Subcutaneous abdominal adipose tissue (tissue), 5 donors: ENCODE results near the gene SYNJ2.
A peak's percentile ranks its signal among the peaks of the same experiment; 100 is the strongest.

ENCODE experiments used
- H3K27ac ChIP-seq: one replicate; pipeline ENCODE4 v1.7.0; 2013; ENCODE audit warnings: low read depth, mild to moderate bottlenecking, inconsistent platforms, low read length, moderate library complexity
- H3K27me3 ChIP-seq, 5 donors: one replicate each; pipeline ENCODE4 v1.7.0; 2013; ENCODE audit warnings: low read length in 5 of 5, inconsistent platforms in 1 of 5; ENCODE audit not compliant: control insufficient read depth in 5 of 5, insufficient read depth in 4 of 5
- H3K36me3 ChIP-seq, 5 donors: one replicate each; pipeline ENCODE4 v1.7.0; 2013; ENCODE audit warnings: low read length in 5 of 5; ENCODE audit not compliant: control insufficient read depth in 5 of 5, insufficient read depth in 5 of 5
- H3K4me1 ChIP-seq, 5 donors: one replicate each; pipeline ENCODE4 v1.7.0; 2013; ENCODE audit warnings: low read length in 5 of 5, mild to moderate bottlenecking in 3 of 5, moderate library complexity in 1 of 5; ENCODE audit not compliant: control insufficient read depth in 5 of 5, insufficient read depth in 5 of 5
- H3K4me3 ChIP-seq, 5 donors: one replicate each; pipeline ENCODE4 v1.7.0; 2013; ENCODE audit warnings: low read length in 5 of 5, low read depth in 1 of 5
- H3K9ac ChIP-seq, 5 donors: one replicate each; pipeline ENCODE4 v1.7.0; 2013; ENCODE audit warnings: low read length in 5 of 5, mild to moderate bottlenecking in 4 of 5, moderate library complexity in 3 of 5
- H3K9me3 ChIP-seq, 5 donors: one replicate each; pipeline ENCODE4 v1.7.0; 2013; ENCODE audit warnings: low read length in 5 of 5; ENCODE audit not compliant: control insufficient read depth in 5 of 5
- donor health status: healthy.
- donor health status: healthy.
- donor health status: healthy.
- donor health status: healthy.
- donor health status: healthy.

Gene SYNJ2

DNA sequence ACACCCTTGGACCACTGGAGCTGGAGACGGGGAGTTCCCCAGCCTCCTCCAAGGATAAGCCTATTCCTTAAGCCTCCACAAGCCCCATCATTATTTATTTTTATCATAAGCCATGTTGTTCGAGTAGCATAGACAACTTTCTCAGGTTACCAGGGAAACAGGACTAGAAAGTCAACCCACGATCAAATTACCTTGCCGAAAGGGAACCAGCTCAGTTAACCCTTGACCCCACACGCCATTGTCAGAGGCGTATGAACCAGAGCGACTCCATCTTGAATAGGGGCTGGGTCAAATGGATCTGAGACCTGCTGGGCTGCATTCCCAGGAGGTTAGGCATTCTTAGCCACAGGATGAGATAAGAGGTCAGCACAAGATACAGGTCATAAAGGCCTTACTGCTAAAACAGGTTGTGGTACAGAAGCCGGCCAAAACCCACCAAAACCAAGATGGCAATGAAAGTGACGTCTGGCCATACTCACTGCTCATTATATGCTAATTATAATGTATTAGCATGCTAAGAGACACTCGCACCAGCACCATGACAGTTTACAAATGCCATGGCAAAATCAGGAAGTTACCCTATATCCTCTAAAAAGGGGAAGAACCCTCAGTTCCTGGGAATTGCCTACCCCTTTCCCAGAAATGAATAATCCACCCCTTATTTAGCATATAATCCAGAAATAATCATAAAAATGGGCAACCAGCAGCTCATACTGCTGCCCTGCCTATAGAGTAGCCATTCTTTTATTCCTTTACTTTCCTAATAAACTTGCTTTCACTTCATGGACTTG, 22.4 kb downstream of the SYNJ2 start:
- Histone ChIP-seq H3K4me1 (peaks cover 2 to 33% (median 14%) of the 10 kb centered on the region in 5 donors), H3K4me3 (peak overlapping the region in 2 of 5 donors; percentile 1 to 7), H3K36me3 (no peaks in the 10 kb centered on the region), H3K9ac (peak overlapping the region in 1 of 5 donors; percentile 19), H3K27ac (peak overlapping the region; percentile 61), H3K27me3 (peaks cover 0 to 3% (median 0%) of the 10 kb centered on the region in 5 donors), H3K9me3 (peaks cover 0 to 9% (median 0%) of the 10 kb centered on the region in 5 donors)

DNA sequence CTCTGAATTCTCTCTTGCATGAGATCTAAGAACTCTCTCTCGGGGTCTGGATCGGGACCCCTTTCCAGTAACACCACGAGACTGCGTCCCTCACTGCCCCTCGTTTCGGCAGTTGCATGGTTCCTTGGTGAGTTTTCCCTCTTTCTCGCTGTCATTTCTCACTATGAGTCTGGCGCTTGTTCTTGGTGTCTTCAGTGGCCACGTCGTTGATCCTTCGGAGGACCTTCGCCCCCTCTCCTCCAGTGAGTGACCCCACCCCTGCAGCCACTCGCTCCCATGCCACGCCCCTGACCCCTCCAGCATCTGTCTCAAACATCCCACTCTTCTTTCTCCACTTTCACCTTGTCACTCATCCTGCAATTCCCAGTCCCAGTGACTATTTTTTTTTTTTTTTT, 23.0 kb downstream of the SYNJ2 start:
- Histone ChIP-seq H3K4me3 (no peak overlapping the region), H3K9ac (no peak overlapping the region), H3K27ac (no peak overlapping the region), H3K4me1 (peaks cover 6 to 38% (median 19%) of the 10 kb centered on the region in 5 donors), H3K27me3 (peaks cover 0 to 3% (median 0%) of the 10 kb centered on the region in 5 donors), H3K36me3 (no peaks in the 10 kb centered on the region), H3K9me3 (peaks cover 0 to 9% (median 0%) of the 10 kb centered on the region in 5 donors)

DNA sequence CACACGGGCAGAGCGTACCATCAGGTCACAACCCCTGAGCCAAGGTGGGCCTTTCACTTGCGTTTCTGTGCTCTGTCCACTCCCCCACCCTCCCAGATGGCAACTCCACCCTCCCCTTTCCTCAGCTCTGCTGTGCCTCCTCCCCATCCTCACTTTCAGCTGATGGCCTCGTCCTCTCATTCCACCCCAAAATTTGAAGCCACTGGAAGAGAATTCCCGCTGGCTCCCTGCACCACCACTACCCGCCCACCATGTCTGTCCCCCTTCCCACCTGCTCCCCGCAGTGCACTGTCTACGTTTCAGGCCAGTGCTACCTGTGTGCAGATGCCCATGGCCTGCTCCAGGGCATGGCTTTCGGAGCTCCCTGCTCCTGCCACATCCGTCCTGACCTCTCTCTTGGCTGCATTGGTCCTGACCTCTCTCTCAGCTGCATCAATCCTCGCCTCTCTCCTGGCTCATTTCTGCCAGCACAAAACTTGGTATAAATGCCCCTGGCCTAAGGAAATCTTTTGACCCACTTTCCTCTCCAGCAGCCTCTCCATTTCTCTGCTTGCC, 24.0 kb downstream of the SYNJ2 start:
- H3K27ac ChIP-seq = no peak overlapping the region
- peaks cover 0 to 9% (median 0%) of the 10 kb centered on the region in 5 donors for H3K9me3 ChIP-seq
- no peak overlapping the region for H3K9ac ChIP-seq

GRCh38 chr6:158006331-158006730, 24.7 kb downstream of the SYNJ2 start:
- Histone ChIP-seq H3K36me3 (no peaks in the 10 kb centered on the region), H3K27me3 (peaks cover 0 to 3% (median 0%) of the 10 kb centered on the region in 5 donors), H3K27ac (no peak overlapping the region), H3K9ac (no peak overlapping the region), H3K4me3 (no peak overlapping the region), H3K4me1 (peaks cover 6 to 46% (median 21%) of the 10 kb centered on the region in 5 donors), H3K9me3 (peaks cover 0 to 9% (median 0%) of the 10 kb centered on the region in 5 donors)

More for the DNA sequence above, 24.0 kb downstream of the SYNJ2 start:
- Histone ChIP-seq H3K4me3 (no peak overlapping the region), H3K36me3 (no peaks in the 10 kb centered on the region), H3K27me3 (peaks cover 0 to 3% (median 0%) of the 10 kb centered on the region in 5 donors), H3K4me1 (peaks cover 6 to 46% (median 21%) of the 10 kb centered on the region in 5 donors)

DNA sequence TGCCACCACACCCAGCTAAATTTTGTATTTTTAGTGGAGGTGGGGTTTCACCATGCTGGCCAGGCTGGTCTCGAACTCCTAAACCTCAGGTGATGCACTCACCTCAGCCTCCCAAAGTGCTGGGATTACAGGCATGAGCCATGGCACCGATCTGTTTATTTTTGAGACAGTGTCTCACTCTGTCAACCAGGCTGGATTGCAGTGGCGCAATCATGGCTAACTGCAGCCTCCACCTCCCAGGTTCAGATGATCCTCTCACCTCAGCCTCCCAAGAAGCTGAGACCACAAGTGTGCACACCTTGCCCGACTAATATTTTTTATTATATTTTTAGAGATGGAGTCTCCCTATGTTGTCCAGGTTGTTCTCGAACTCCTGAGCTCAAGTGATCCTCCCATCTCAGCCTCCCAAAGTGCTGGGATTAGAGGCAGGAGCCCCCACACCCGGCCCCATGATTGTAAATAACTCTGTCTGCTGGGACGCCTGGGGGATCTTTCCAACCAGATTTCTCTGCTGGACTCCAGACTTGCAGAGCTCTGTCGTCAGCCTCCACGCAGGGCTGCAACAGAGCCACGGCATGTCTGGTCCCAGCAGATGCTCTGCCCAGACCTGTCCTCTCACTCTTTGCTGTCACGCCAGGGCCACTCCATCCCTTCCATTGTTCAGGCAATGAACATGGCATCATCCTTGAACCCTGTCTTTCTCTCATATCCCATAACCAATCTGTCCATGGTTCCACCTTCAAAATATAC, 25.3 kb downstream of the SYNJ2 start:
- Histone ChIP-seq H3K27me3 (peaks cover 0 to 3% (median 0%) of the 10 kb centered on the region in 5 donors), H3K9me3 (peaks cover 0 to 5% (median 0%) of the 10 kb centered on the region in 5 donors), H3K4me3 (no peak overlapping the region), H3K4me1 (peaks cover 6 to 48% (median 21%) of the 10 kb centered on the region in 5 donors), H3K27ac (no peak overlapping the region), H3K36me3 (no peaks in the 10 kb centered on the region), H3K9ac (no peak overlapping the region)

GRCh38 chr6:158008864-158009113, 27.1 kb downstream of the SYNJ2 start:
- Histone ChIP-seq H3K36me3 (no peaks in the 10 kb centered on the region), H3K4me3 (no peak overlapping the region), H3K9ac (no peak overlapping the region), H3K27me3 (peaks cover 0 to 3% (median 0%) of the 10 kb centered on the region in 5 donors), H3K4me1 (peaks cover 4 to 36% (median 15%) of the 10 kb centered on the region in 5 donors), H3K9me3 (peaks cover 0 to 3% (median 0%) of the 10 kb centered on the region in 5 donors), H3K27ac (no peak overlapping the region)

DNA sequence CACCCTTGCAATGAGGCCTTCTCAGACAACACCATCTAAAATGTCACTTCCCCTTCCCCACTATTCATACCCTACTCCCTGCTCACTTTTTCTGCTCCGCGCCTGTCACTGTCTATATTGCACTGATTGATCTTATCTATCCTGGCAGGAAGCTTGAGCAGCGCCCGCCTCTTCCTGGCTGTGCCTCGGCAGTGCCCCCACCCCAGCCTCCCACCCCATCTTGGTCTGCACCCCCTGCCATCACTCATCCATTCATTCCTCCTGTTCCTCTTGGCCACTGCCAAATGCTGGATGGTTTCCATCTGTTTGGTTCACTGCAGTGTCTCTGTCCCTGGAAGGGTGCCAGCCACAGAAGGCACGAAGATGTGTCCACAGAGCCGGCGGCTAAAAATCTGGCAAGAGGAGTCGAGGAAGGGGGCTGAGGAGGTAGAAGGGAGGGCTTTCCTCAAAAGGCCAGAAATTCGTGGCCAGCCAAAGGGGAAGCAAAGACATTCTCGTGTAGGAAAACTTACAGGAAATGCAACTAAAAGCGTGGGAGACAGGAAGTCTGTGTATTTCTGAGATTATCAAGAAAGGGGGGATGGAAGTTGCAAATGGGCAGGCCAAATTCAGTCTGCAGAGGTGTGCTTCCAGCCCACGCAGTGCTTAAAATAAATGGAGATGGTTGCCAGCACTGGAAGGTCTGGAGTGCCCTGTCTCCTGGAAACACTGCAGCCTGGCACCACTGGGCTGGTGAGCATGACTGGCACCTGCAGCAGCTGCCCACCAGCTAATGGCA, 27.6 kb downstream of the SYNJ2 start:
- Histone ChIP-seq H3K9ac (no peak overlapping the region), H3K27ac (no peak overlapping the region), H3K4me3 (peak overlapping the region in 1 of 5 donors; percentile 3), H3K27me3 (peaks cover 0 to 3% (median 0%) of the 10 kb centered on the region in 5 donors), H3K4me1 (peaks cover 4 to 31% (median 12%) of the 10 kb centered on the region in 5 donors), H3K36me3 (no peaks in the 10 kb centered on the region), H3K9me3 (peaks cover 0 to 3% (median 0%) of the 10 kb centered on the region in 5 donors)

DNA sequence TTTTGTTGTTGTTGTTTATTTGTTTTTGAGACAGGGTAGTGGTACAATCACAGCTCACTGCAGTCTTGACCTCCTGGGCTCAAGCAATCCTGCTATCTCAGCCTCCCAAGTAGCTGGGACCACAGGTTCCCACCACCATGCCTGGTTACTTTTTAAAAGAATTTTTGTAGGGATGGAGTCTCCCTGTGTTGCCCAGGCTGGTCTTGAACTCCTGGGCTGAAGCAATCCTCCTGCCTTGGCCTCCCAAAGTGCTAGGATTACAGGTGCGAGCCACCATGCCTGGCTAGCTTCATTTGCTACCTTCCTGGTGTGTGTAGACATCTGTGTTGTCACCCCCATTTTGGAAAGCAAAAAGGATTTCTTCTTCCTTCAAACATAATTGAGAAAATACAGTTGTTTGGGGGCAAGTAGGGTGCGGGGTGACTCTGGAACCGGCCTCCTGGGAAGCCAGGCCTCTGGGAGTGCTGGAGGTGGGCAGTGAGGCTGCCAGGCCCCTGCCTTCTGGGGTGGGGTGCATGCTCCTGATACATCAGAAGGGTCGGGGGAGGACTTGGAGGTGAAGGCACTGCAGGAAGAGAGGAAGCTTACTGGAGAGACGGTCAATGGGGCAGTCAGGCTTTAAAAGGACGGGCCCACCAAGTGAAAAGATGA, 28.4 kb downstream of the SYNJ2 start:
- Histone ChIP-seq H3K27me3 (peaks cover 0 to 3% (median 0%) of the 10 kb centered on the region in 5 donors), H3K4me1 (peaks cover 4 to 30% (median 8%) of the 10 kb centered on the region in 5 donors), H3K9me3 (peaks cover 0 to 3% (median 0%) of the 10 kb centered on the region in 5 donors), H3K27ac (no peak overlapping the region), H3K36me3 (no peaks in the 10 kb centered on the region), H3K4me3 (no peak overlapping the region), H3K9ac (no peak overlapping the region)
